MM.1S (cell line): ENCODE results near the gene KIF3C.

ENCODE experiments used
- DNase-seq: peaks from one replicate; pipeline ENCODE4 v3.0.0-alpha.2; 2015
- H2AFZ ChIP-seq: fragments of 300-600 bp; sonication (generic); 2 replicates; pipeline ENCODE4 v1.6.0; 2016; ENCODE audit warnings: antibody characterized with exemption, low read length
- H3F3A ChIP-seq: fragments of 300-600 bp; sonication (generic); 2 replicates; pipeline ENCODE4 v1.6.1; 2016; ENCODE audit warnings: mild to moderate bottlenecking, antibody characterized with exemption, low read length, moderate library complexity, mixed read lengths; ENCODE audit not compliant: insufficient read depth
- H3K27ac ChIP-seq: fragments of 300-600 bp; sonication (generic); 2 replicates; pipeline ENCODE4 v1.5.1; 2016; ENCODE audit warnings: mild to moderate bottlenecking, low read length
- H3K27me3 ChIP-seq: fragments of 300-600 bp; sonication (generic); replicated peaks from 2 replicates; pipeline ENCODE4 v1.6.0; 2016; ENCODE audit warnings: low read length; ENCODE audit not compliant: insufficient read depth
- H3K36me3 ChIP-seq: fragments of 300-600 bp; sonication (generic); replicated peaks from 2 replicates; pipeline ENCODE4 v1.6.1; 2016; ENCODE audit warnings: mild to moderate bottlenecking, low read length, mixed read lengths; ENCODE audit not compliant: insufficient read depth
- H3K4me1 ChIP-seq: fragments of 300-600 bp; sonication (generic); 2 replicates; pipeline ENCODE4 v1.6.1; 2016; ENCODE audit warnings: low read length, mixed read lengths
- H3K4me2 ChIP-seq: fragments of 300-600 bp; sonication (generic); 2 replicates; pipeline ENCODE4 v1.6.0; 2016; ENCODE audit warnings: low read depth, low read length
- H3K4me3 ChIP-seq: fragments of 300-600 bp; sonication (generic); 2 replicates; pipeline ENCODE4 v1.5.1; 2016; ENCODE audit warnings: low read length, mixed read lengths
- H3K79me2 ChIP-seq: fragments of 300-600 bp; sonication (generic); 2 replicates; pipeline ENCODE4 v1.6.1; 2016; ENCODE audit warnings: mixed run types, low read length, mixed read lengths
- H3K9ac ChIP-seq: fragments of 300-600 bp; sonication (generic); 2 replicates; pipeline ENCODE4 v1.6.1; 2016; ENCODE audit warnings: low read length, mixed read lengths
- H3K9me2 ChIP-seq: fragments of 300-600 bp; sonication (generic); replicated peaks from 2 replicates; pipeline ENCODE4 v1.6.1; 2016; ENCODE audit warnings: mild to moderate bottlenecking, low read length, mixed read lengths; ENCODE audit not compliant: insufficient read depth
- H3K9me3 ChIP-seq: fragments of 300-600 bp; sonication (generic); replicated peaks from 2 replicates; pipeline ENCODE4 v1.6.1; 2016; ENCODE audit warnings: mild to moderate bottlenecking, low read length, mixed read lengths; ENCODE audit not compliant: insufficient read depth
- H4K20me1 ChIP-seq: fragments of 300-600 bp; sonication (generic); 2 replicates; pipeline ENCODE4 v1.6.1; 2016; ENCODE audit warnings: mild to moderate bottlenecking, low read length, moderate library complexity, mixed read lengths; ENCODE audit not compliant: insufficient read depth
- EZH2 ChIP-seq: fragments of 300-600 bp; sonication (generic); optimal IDR thresholded peaks from 2 replicates; pipeline ENCODE3; 2017; ENCODE audit warnings: low read depth, mild to moderate bottlenecking, antibody characterized with exemption, low read length, mixed read lengths
- EZH2phosphoT487 ChIP-seq: fragments of 300-600 bp; sonication (generic); IDR thresholded peaks from 2 replicates; pipeline ENCODE4 v1.6.1; 2018; ENCODE audit warnings: antibody characterized with exemption, low read length
- TF ChIP-seq, protein P1 (sequence below): fragments of 300-600 bp; sonication (generic); IDR thresholded peaks from 2 replicates; pipeline ENCODE4 v1.5.1; 2016; ENCODE audit warnings: antibody characterized with exemption, low read length, mixed read lengths

The KIF3C gene

DNA sequence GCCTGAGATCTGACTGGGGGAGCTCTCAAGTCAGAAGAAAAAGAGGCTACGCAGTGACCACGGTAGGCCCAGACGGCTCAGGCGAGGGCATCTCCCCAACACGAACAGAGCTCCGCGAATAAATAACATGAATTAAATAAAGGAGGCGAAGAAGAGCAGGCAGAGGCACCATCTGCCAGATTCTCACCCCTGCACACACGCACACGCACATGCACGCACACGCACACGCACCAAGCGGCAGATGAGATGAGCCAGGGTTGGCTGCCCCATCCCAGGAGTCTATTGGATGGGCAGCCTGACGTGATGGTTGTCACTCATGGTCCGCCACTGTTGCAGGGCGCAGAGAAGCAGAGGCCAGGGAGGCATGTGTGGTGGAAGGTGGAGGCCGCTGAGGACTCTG, 53.6 kb downstream of the KIF3C start:
- Histone ChIP-seq H3K36me3 (no peaks in the 10 kb centered on the region), H3K4me3 (no peak overlapping the region), H3K27me3 (no peaks in the 10 kb centered on the region), H3K9ac (no peak overlapping the region), H3K9me2 (no peaks in the 10 kb centered on the region), H3K9me3 (no peaks in the 10 kb centered on the region), H3K27ac (no peak overlapping the region), H3K79me2 (no peaks in the 10 kb centered on the region), H3K4me2 (no peak overlapping the region), H4K20me1 (no peaks in the 10 kb centered on the region), H3K4me1 (peaks cover 20% of the 10 kb centered on the region), H3F3A (peaks cover 12% of the 10 kb centered on the region; the same call in 1 of the 2 replicates), H2AFZ (no peak overlapping the region)
- DNase-seq, result no peak
- TF ChIP-seq EZH2phosphoT487 (no peak), EZH2 (no peak)
- TF ChIP-seq, protein P1, sequence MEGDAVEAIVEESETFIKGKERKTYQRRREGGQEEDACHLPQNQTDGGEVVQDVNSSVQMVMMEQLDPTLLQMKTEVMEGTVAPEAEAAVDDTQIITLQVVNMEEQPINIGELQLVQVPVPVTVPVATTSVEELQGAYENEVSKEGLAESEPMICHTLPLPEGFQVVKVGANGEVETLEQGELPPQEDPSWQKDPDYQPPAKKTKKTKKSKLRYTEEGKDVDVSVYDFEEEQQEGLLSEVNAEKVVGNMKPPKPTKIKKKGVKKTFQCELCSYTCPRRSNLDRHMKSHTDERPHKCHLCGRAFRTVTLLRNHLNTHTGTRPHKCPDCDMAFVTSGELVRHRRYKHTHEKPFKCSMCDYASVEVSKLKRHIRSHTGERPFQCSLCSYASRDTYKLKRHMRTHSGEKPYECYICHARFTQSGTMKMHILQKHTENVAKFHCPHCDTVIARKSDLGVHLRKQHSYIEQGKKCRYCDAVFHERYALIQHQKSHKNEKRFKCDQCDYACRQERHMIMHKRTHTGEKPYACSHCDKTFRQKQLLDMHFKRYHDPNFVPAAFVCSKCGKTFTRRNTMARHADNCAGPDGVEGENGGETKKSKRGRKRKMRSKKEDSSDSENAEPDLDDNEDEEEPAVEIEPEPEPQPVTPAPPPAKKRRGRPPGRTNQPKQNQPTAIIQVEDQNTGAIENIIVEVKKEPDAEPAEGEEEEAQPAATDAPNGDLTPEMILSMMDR, result no peak

DNA sequence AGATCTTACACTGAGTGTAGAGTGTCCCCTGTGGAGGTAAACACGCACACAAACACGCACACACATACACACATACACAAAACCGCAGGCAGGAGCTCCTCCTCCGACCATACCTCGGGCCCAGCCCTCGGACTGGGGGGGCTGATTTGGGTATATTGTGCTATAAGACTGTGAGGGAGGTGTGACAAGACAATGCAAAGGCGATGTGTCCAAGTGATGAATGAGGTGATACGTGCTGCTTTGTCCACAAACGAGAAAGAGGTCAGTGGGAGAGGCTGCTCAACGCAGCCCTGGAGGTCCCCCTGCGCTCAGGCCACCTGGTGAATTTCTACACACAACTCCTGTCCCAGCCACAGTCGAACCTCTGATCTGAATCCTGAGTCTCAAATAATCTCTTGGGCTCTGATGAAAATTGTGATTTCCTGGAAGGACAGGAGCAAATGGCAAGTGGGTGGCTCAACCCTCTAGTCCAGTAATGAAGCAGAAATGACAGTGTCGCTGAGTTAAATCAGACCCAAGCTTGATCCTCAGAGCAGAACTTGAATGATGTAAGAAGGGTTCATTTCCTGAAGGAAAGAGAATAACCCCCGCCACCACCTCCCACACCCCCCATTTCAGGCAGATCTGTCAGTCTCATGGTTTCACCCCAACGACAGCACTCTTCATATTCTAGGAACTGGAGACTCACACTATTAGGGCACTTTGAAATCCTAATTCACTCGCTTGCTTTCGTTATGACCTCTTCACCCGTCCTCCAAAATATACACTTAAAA, 55.1 kb downstream of the KIF3C start:
- no peak overlapping the region for H2AFZ ChIP-seq
- H3K27ac ChIP-seq, result no peak overlapping the region
- no peak overlapping the region for H3K4me3 ChIP-seq
- H3K27me3 ChIP-seq, result no peaks in the 10 kb centered on the region
- no peaks in the 10 kb centered on the region for H3K9me3 ChIP-seq
- TF ChIP-seq EZH2, result no peak
- no peak for TF ChIP-seq EZH2phosphoT487
- TF ChIP-seq, protein P1, result no peak
- no peak overlapping the region for H3K4me2 ChIP-seq
- no peaks in the 10 kb centered on the region for H3K9me2 ChIP-seq
- no peak for DNase-seq
- no peak overlapping the region for H3K9ac ChIP-seq
- H3K79me2 ChIP-seq, result no peaks in the 10 kb centered on the region
- peaks cover 20% of the 10 kb centered on the region for H3K4me1 ChIP-seq
- no peaks in the 10 kb centered on the region for H4K20me1 ChIP-seq
- H3K36me3 ChIP-seq, result no peaks in the 10 kb centered on the region
- peaks cover 7% of the 10 kb centered on the region; the same call in 1 of the 2 replicates for H3F3A ChIP-seq

DNA sequence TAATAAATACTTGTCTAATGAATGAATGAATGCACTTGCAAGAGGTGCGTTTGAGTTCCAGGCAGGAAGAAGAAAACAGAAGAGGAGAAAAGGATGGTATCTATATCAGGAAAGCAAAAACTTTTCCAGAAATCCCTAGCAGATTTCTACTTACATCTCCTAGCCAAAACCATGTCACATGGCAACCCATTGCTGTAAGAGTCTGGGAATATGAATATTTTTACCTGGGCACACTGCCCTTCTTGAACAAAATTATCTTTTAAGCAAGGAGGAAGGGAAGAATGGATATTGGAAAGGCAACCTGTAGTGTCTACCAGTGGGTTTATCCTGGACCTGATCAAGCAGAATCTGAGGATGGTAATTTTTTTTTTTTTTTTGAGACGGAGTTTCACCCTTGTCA, 59.8 kb downstream of the KIF3C start:
- Histone ChIP-seq H3K79me2 (no peaks in the 10 kb centered on the region), H2AFZ (no peak overlapping the region), H3K4me1 (peaks cover 11% of the 10 kb centered on the region), H3K9me3 (no peaks in the 10 kb centered on the region), H3K4me3 (no peak overlapping the region), H4K20me1 (no peaks in the 10 kb centered on the region), H3K9ac (no peak overlapping the region), H3F3A (no peaks in the 10 kb centered on the region), H3K27me3 (no peaks in the 10 kb centered on the region), H3K4me2 (no peak overlapping the region), H3K27ac (no peak overlapping the region), H3K36me3 (no peaks in the 10 kb centered on the region), H3K9me2 (no peaks in the 10 kb centered on the region)
- no peak for DNase-seq
- TF ChIP-seq EZH2 (no peak), EZH2phosphoT487 (no peak)
- TF ChIP-seq, protein P1, result no peak
